ENCODE measurements around the gene CPNE9.
A peak's percentile ranks its signal among the peaks of the same experiment; 100 is the strongest.

The CPNE9 gene

DNA sequence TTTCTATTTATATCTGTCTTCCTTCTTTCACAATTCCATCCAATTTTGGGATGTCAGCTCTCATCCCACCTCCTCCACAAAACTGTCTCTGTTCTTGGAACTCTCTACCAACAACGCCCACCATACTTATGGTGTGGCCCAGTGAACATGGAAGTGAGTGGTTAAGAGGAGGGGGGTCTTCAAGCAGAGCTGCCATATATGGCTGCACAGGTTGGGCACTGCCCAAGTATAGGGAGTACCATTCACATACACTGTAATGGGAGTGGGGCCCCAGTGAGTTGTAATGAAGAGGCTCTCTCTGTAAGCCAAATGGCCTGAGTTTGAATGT lies 74.0 kb downstream of the CPNE9 start:
- peak overlapping the region; percentile 74 for H3K27ac Mint-ChIP-seq
- no peak for DNase-seq (ENCODE audit: low spot score)
- H3K36me3 Mint-ChIP-seq (ENCODE audit: low read depth), result peaks cover 29% of the 10 kb centered on the region
- H3K4me1 Mint-ChIP-seq (ENCODE audit: low read depth), result peaks cover 55% of the 10 kb centered on the region
- H3K9me3 Mint-ChIP-seq, result no peaks in the 10 kb centered on the region
- H3K27me3 Mint-ChIP-seq (ENCODE audit: low read depth), result no peaks in the 10 kb centered on the region
- no peak overlapping the region for H3K4me3 Mint-ChIP-seq

DNA sequence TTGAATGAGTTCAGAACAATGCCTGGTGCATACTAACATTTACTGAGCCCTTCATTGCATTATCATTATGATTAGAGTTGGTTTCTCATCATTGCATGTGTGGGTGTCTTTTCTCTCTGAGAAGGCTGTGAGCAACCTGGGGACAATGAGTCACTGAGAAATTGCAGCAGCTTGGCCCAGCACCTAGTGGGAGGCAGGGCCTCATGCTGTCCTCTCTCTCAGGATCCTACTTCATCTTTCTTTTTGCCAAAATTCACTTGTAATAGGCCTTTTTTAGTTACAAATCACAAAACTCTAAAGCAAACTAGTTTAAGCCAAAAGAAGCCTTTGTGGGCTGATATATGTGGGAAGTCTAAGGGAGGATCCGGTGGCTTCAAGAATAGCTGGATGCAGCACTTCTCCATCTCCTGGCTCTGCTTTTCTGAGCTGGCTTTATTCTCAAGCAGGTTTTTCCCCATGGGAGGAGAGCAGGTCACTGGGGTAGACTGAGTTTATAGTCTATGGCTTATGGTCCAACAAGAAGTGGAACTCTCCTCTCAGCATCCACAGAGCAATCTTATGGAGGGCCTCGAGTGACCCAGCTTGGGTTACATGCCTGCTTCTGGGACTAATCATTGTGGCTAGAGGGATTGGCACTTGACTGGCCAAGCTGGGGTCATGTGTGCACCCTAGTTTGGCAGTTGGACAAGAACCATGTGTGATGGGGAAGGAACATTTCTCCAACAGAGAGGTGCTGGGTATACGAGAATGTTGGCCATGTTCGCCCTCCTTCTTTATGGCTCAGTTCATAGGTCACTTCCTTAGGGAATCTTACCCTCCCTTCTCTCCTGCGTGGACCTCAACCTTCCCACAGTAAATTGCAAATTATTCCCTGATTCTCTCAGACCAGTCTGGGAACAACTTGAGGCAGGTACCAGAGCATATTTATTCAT lies 74.8 kb downstream of the CPNE9 start:
- Mint-ChIP-seq H3K27ac (peak overlapping the region; percentile 85), H3K4me1 (ENCODE audit: low read depth) (peaks cover 59% of the 10 kb centered on the region), H3K36me3 (ENCODE audit: low read depth) (peaks cover 34% of the 10 kb centered on the region), H3K27me3 (ENCODE audit: low read depth) (no peaks in the 10 kb centered on the region), H3K4me3 (peak overlapping the region; percentile 33), H3K9me3 (no peaks in the 10 kb centered on the region)
- DNase-seq (ENCODE audit: low spot score), result peak; percentile 80

- Mint-ChIP-seq H3K4me3 (peak overlapping the region; percentile 46), H3K27me3 (ENCODE audit: low read depth) (no peaks in the 10 kb centered on the region), H3K36me3 (ENCODE audit: low read depth) (peaks cover 36% of the 10 kb centered on the region), H3K9me3 (no peaks in the 10 kb centered on the region), H3K4me1 (ENCODE audit: low read depth) (peaks cover 59% of the 10 kb centered on the region), H3K27ac (peak overlapping the region; percentile 85)
- no peak for DNase-seq (ENCODE audit: low spot score)
These were observed 75.5 kb downstream of the CPNE9 start for GRCh38 chr3:9779075-9779593.
